Stimulated activated naive CD8-positive, alpha-beta T cell treated with anti-CD3 and anti-CD28 coated beads, Interleukin-15, Interleukin-2, amounts not matched to agents 100 ng/mL and 50 ng/mL, for 24 hours (primary cell): Measurements from ENCODE around the gene OR8G1.
"Not testable (repeated sequence)": the region's sequence is repeated elsewhere in the genome, so short reads cannot be mapped to it uniquely, and the experiment has no call there.

Experiments used
- H3K27ac Mint-ChIP-seq: one replicate; pipeline ENCODE4 v1.8.0; 2021; ENCODE audit warnings: mild to moderate bottlenecking, mixed read lengths
- H3K27me3 Mint-ChIP-seq: one replicate; pipeline ENCODE4 v1.8.0; 2021; ENCODE audit warnings: mixed read lengths
- H3K36me3 Mint-ChIP-seq: one replicate; pipeline ENCODE4 v1.8.0; 2021; ENCODE audit warnings: low read depth, mixed read lengths
- H3K4me1 Mint-ChIP-seq: one replicate; pipeline ENCODE4 v1.8.0; 2021; ENCODE audit warnings: low read depth, mixed read lengths
- H3K4me3 Mint-ChIP-seq: one replicate; pipeline ENCODE4 v1.8.0; 2021; ENCODE audit warnings: mild to moderate bottlenecking, mixed read lengths
- H3K9me3 Mint-ChIP-seq: one replicate; pipeline ENCODE4 v1.8.0; 2021; ENCODE audit warnings: mixed read lengths

Gene OR8G1

DNA sequence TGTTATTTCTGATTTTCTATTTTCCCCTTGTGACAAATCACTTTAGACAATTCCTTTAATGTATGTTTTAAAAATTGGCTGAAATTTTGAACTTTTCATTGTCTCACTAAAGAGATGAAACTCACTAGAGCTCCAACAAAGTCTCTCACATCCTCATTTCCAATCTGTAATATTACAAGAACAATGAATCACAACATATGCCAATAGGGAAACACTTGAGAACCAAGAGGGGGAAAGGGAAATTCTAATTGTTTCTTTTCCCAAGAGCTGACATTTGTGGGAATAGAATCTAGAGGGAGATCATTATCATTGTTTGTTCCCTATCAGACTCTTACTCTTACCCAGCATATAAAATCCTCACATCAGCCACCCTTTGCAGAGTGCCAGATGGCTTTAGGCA is 29.6 kb upstream of the OR8G1 start:
- Mint-ChIP-seq H3K4me1 (no peaks in the 10 kb centered on the region), H3K36me3 (no peaks in the 10 kb centered on the region), H3K27me3 (peaks cover 4% of the 10 kb centered on the region), H3K27ac (no peak overlapping the region), H3K4me3 (no peak overlapping the region), H3K9me3 (no peaks in the 10 kb centered on the region)

DNA sequence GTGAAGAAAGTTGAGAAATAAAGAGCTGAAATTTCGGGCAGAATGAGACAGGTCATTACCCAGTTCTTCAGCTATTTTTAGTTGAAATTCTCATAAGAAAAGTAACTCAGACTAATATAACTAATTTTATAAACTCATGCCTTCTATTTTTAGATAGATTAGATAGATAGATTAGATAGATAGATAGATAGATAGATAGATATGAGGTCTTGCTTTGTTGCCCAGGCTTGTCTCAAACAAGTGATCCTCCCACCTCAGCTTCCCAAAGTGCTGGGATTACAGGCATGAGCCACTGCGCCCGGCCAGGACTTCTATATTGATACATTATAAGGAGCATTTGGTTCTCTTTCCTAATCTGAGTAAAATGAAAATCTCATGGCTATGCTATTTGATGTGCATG is 26.9 kb upstream of the OR8G1 start:
- Mint-ChIP-seq H3K36me3 (no peaks in the 10 kb centered on the region), H3K27ac (no peak overlapping the region), H3K27me3 (peaks cover 4% of the 10 kb centered on the region), H3K4me1 (no peaks in the 10 kb centered on the region), H3K4me3 (no peak overlapping the region), H3K9me3 (no peaks in the 10 kb centered on the region)

DNA sequence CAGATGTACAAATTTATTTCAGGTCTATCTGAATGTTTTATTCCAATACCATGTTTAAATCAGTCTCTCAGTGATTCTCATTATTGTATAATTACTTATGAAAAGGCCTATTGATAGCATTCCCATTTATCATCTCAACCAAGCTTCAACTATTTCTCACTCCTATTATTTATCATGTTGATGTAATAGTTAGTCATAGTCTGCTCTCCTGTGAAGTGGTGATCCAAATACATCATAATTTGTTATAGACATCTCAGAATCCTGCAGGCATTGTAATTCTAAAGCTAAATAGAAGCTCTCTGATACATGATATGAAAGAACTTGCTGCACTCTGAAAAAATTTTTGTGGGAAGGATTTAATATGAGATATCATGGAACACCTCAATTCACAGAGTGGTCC is 21.8 kb upstream of the OR8G1 start:
- H3K36me3 Mint-ChIP-seq = no peaks in the 10 kb centered on the region
- no peaks in the 10 kb centered on the region for H3K27me3 Mint-ChIP-seq
- no peaks in the 10 kb centered on the region for H3K9me3 Mint-ChIP-seq
- H3K27ac Mint-ChIP-seq = no peak overlapping the region
- no peaks in the 10 kb centered on the region for H3K4me1 Mint-ChIP-seq
- no peak overlapping the region for H3K4me3 Mint-ChIP-seq

DNA sequence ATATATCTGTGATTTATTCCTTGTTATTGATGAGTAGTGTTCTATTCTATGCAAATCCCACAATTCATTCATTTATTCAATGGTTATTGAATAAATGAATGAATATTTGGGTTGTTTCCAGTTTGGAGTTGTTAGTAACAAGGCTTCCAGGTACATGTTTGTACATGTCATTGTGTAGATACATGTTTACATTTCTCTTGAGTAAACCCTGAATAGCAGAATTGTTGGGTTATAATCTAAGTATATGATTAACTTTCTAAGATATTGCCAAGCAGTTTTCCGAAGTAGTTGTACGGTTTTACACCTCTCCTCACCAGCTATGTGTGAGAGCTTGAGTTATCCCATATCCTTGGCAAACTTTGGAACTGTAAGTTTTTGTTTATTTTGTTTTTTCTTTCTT is 18.5 kb upstream of the OR8G1 start:
- no peak overlapping the region for H3K4me3 Mint-ChIP-seq
- H3K27me3 Mint-ChIP-seq = no peaks in the 10 kb centered on the region
- no peaks in the 10 kb centered on the region for H3K9me3 Mint-ChIP-seq
- H3K4me1 Mint-ChIP-seq = no peaks in the 10 kb centered on the region
- H3K27ac Mint-ChIP-seq = no peak overlapping the region
- no peaks in the 10 kb centered on the region for H3K36me3 Mint-ChIP-seq

DNA sequence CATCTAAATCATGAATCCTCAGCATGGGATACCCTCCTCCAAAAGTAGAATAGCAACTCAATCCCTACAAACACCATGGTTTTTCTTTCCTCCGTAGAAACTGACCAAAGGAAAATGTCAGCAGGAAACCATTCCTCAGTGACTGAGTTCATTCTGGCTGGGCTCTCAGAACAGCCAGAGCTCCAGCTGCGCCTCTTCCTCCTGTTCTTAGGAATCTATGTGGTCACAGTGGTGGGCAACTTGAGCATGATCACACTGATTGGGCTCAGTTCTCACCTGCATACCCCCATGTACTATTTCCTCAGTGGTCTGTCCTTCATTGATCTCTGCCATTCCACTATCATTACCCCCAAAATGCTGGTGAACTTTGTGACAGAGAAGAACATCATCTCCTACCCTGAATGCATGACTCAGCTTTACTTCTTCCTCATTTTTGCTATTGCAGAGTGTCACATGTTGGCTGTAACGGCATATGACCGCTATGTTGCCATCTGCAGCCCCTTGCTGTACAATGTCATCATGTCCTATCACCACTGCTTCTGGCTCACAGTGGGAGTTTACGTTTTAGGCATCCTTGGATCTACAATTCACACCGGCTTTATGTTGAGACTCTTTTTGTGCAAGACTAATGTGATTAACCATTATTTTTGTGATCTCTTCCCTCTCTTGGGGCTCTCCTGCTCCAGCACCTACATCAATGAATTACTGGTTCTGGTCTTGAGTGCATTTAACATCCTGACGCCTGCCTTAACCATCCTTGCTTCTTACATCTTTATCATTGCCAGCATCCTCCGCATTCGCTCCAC is 16.1 kb upstream of the OR8G1 start:
- H3K9me3 Mint-ChIP-seq, H3K27me3 Mint-ChIP-seq, H3K27ac Mint-ChIP-seq, H3K4me3 Mint-ChIP-seq, H3K36me3 Mint-ChIP-seq, H3K4me1 Mint-ChIP-seq: not testable (repeated sequence)

DNA sequence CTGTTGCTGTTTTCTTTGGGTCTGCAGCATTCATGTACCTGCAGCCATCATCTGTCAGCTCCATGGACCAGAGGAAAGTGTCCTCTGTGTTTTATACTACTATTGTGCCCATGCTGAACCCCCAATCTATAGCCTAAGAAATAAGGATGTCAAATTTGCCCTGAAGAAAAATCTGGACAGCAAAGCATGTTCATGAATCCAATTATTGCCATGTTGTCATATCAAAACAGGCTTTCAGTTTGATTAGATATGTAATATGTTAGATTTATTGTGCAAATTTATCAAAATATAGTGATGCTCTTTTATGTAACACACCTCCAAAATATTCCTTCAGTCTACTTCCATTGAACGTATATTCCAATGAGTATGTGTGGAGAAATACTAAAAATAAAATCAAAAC is 15.4 kb upstream of the OR8G1 start:
- H3K4me1 Mint-ChIP-seq = no peaks in the 10 kb centered on the region
- H3K4me3 Mint-ChIP-seq = no peak overlapping the region
- H3K9me3 Mint-ChIP-seq = no peaks in the 10 kb centered on the region
- no peak overlapping the region for H3K27ac Mint-ChIP-seq
- H3K36me3 Mint-ChIP-seq = no peaks in the 10 kb centered on the region
- H3K27me3 Mint-ChIP-seq = no peaks in the 10 kb centered on the region

DNA sequence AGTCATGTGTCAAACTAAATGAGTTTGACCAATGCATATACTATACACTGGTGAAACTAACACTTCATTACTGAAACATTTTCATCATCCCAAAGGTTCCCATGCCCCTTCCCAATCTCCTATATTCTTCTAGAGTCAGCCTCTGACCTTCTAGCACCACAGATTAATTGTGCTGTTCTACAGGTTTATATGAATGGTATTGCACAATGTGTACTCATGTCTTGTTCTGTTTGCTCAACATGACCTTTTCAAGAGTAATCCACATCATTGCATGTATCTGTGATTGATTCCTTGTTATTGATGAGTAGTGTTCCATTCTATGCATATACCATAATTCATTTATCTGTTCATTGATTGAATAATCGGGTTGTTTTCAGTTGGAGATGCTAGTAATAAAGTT is 7.5 kb upstream of the OR8G1 start:
- Mint-ChIP-seq H3K4me3 (no peak overlapping the region), H3K9me3 (no peaks in the 10 kb centered on the region), H3K36me3 (no peaks in the 10 kb centered on the region), H3K27me3 (no peaks in the 10 kb centered on the region), H3K27ac (no peak overlapping the region), H3K4me1 (no peaks in the 10 kb centered on the region)

DNA sequence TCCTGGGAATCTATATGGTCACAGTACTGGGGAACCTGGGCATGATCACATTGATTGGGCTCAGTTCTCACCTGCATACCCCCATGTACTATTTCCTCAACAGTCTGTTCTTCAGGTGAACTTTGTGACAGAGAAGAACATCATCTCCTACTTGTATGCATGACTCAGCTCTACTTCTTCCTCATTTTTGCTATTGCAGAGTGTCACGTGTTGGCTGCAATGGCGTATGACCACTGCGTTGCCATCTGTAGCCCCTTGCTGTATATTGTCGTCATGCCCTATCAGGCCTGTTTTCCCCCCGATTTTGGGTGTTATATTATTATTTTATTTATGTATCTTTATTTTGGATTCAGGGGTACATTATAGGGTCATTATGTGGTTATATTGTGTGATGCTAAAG is 2.4 kb upstream of the OR8G1 start:
- H3K4me1 Mint-ChIP-seq = no peaks in the 10 kb centered on the region
- H3K27ac Mint-ChIP-seq = no peak overlapping the region
- H3K4me3 Mint-ChIP-seq = no peak overlapping the region
- no peaks in the 10 kb centered on the region for H3K36me3 Mint-ChIP-seq
- H3K27me3 Mint-ChIP-seq = peaks cover 9% of the 10 kb centered on the region
- H3K9me3 Mint-ChIP-seq = no peaks in the 10 kb centered on the region

DNA sequence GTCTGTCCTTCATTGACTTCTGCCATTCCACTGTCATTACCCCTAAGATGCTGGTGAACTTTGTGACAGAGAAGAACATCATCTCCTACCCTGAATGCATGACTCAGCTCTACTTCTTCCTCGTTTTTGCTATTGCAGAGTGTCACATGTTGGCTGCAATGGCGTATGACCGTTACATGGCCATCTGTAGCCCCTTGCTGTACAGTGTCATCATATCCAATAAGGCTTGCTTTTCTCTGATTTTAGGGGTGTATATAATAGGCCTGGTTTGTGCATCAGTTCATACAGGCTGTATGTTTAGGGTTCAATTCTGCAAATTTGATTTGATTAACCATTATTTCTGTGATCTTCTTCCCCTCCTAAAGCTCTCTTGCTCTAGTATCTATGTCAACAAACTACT is 9.0 kb downstream of the OR8G1 start:
- H3K4me1 Mint-ChIP-seq, H3K4me3 Mint-ChIP-seq, H3K36me3 Mint-ChIP-seq, H3K9me3 Mint-ChIP-seq, H3K27ac Mint-ChIP-seq, H3K27me3 Mint-ChIP-seq: not testable (repeated sequence)

DNA sequence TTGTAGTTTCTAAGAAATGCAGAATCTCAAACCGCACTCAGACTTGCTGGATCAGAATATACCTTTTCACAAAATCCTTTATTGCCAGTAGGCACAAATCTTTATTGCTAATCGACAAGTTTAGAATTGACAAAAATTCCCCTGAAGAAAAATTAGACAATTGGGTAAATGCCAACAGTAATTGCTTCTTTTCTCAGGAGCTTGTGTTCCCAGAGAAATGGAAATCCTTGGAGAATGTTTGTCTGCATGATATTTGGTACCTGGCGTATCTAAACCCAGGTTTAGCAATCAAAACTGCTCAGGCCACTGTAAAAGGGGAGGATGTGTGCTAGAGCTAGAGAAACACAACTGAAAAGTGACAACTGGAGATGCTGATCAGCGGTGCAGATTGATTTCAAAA is 15.2 kb downstream of the OR8G1 start, which contains the start of gene OR8G5:
Gene OR8G5, plus strand, starts transcription at position 301 of the 400 bp plus-strand sequence. CDS start 8,556 bp downstream, outside the sequence.
- Mint-ChIP-seq H3K9me3 (no peaks in the 10 kb centered on the region), H3K36me3 (no peaks in the 10 kb centered on the region), H3K27ac (no peak within 1 kb of the TSS), H3K4me3 (no peak within 1 kb of the TSS), H3K27me3 (peaks cover 9% of the 10 kb centered on the region), H3K4me1 (no peaks in the 10 kb centered on the region)

DNA sequence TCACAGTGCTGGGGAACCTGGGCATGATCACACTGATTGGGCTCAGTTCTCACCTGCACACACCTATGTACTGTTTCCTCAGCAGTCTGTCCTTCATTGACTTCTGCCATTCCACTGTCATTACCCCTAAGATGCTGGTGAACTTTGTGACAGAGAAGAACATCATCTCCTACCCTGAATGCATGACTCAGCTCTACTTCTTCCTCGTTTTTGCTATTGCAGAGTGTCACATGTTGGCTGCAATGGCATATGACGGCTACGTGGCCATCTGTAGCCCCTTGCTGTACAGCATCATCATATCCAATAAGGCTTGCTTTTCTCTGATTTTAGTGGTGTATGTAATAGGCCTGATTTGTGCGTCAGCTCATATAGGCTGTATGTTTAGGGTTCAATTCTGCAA is 24.1 kb downstream of the OR8G1 start:
- H3K27me3 Mint-ChIP-seq, H3K4me3 Mint-ChIP-seq, H3K9me3 Mint-ChIP-seq, H3K4me1 Mint-ChIP-seq, H3K27ac Mint-ChIP-seq, H3K36me3 Mint-ChIP-seq: not testable (repeated sequence)

DNA sequence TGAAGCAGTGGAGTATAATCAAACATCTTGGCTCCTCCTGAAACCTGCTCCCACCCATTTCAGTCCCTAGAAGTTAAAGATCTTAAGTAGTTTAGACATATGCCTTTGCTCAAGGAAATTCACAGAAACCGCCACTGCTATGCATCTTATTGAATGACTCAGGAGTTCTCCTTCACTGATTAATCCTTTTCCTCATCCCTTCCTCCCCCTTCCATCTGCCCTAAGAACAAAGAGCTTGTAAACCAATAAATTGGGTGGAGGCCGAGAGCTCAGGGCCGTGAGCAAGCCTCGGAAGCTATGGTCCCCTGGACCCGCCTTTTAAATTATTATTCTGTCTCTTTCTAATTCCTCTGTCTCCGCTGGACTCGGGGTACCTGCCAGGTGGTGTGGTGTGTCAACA is 30.0 kb downstream of the OR8G1 start:
- not testable (repeated sequence) for H3K9me3 Mint-ChIP-seq, H3K27ac Mint-ChIP-seq, H3K4me3 Mint-ChIP-seq, H3K36me3 Mint-ChIP-seq, H3K27me3 Mint-ChIP-seq, H3K4me1 Mint-ChIP-seq

DNA sequence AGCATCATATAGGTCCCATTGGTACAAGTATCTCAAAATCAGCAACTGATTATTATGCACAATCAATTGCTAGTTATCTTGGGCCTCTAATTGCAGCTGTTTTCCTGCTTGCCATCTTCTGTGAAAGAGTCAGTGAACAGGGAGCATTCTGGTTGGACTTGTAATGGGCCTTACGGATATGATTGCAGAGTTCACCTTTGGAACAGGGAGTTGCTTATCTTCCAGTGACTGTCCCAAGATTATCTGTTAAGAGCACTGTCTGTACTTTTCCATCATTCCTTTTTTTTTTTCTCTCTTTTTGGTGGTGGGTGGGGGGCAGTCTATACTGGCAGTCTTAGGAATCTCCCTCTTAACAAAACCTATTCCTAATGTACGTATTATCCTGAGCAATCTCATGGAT is 33.1 kb downstream of the OR8G1 start:
- peaks cover 5% of the 10 kb centered on the region for H3K27me3 Mint-ChIP-seq
- no peaks in the 10 kb centered on the region for H3K9me3 Mint-ChIP-seq
- no peaks in the 10 kb centered on the region for H3K36me3 Mint-ChIP-seq
- H3K27ac Mint-ChIP-seq = no peak overlapping the region
- no peak overlapping the region for H3K4me3 Mint-ChIP-seq
- H3K4me1 Mint-ChIP-seq = peaks cover 17% of the 10 kb centered on the region

DNA sequence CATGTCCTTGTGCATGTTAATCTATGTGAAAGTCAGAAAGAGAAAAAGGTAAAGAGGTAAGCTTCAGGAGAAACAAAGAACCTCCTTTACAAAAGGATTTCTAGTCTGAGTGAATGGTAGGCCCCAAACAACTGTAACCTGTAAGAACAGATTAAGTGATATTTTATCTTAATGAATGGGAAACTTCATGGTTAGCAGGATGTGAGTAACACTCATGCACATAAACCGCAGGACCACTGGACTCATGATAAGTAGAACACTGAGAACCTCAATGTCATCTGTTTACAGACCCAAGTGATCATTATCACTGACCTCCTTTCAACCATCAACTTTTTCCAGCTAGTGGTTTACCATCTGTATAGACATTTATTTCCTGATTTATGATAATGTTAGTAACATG is 35.2 kb downstream of the OR8G1 start:
- no peaks in the 10 kb centered on the region for H3K36me3 Mint-ChIP-seq
- H3K4me3 Mint-ChIP-seq = no peak overlapping the region
- H3K4me1 Mint-ChIP-seq = peaks cover 17% of the 10 kb centered on the region
- no peak overlapping the region for H3K27ac Mint-ChIP-seq
- H3K27me3 Mint-ChIP-seq = peaks cover 9% of the 10 kb centered on the region
- peaks cover 8% of the 10 kb centered on the region for H3K9me3 Mint-ChIP-seq

DNA sequence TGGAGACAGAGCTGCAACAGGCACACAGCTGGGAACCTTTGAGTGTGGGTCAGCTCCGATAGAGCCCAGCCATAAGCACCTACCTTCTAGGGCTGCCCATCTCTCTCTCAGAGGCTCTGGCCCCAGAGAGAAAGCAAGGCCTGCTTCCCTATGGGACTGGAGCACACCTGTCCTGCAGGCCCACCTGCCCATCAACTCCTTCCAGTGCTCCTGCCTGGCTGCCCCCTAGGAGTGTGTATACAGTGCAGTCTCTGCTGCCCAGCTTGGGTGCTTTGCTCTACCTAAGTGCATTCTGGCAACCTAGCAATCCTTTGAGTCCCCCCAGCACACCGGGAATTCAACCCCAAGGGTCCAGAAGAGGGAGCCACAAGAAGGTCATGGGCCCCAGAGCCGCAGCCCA is 36.3 kb downstream of the OR8G1 start:
- H3K27me3 Mint-ChIP-seq = peaks cover 9% of the 10 kb centered on the region
- peaks cover 15% of the 10 kb centered on the region for H3K9me3 Mint-ChIP-seq
- peaks cover 17% of the 10 kb centered on the region for H3K4me1 Mint-ChIP-seq
- H3K27ac Mint-ChIP-seq = no peak overlapping the region
- no peaks in the 10 kb centered on the region for H3K36me3 Mint-ChIP-seq
- H3K4me3 Mint-ChIP-seq = no peak overlapping the region

DNA sequence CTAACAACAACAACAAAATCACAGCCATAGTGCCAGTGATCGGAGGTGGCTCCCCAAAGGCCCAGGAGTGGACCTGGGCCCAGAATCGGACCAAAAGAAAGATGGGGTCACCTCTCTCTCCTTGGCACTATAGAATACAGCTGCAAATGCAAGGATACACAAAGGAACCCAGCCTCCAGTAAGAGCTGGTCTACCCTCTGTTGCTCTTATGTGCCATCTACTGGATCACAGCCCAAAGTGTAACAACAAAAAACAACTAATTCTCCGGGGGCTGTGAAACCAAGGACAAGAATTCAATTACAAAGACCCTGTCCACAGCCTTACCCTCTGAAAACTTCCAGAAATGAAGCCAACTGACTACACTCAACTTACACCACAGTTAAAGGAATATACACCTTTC is 36.9 kb downstream of the OR8G1 start:
- H3K36me3 Mint-ChIP-seq = no peaks in the 10 kb centered on the region
- no peak overlapping the region for H3K27ac Mint-ChIP-seq
- no peak overlapping the region for H3K4me3 Mint-ChIP-seq
- peaks cover 9% of the 10 kb centered on the region for H3K27me3 Mint-ChIP-seq
- peaks cover 15% of the 10 kb centered on the region for H3K9me3 Mint-ChIP-seq
- H3K4me1 Mint-ChIP-seq = peaks cover 17% of the 10 kb centered on the region
